ENCODE measurements around the gene CUEDC1.

- no peak for TF ChIP-seq CTCF (IDR thresholded peaks at IDR 0.05; ENCODE audit: low read depth, low read length)
- TF ChIP-seq EZH2phosphoT487 (IDR thresholded peaks at IDR 0.05; ENCODE audit: low read depth), result no peak
These were observed 56.5 kb downstream of the CUEDC1 start for GRCh38 chr17:57898487-57899311.

Data from OCI-LY3 (cell line).